Activated naive CD4-positive, alpha-beta T cell treated with anti-CD3 and anti-CD28 coated beads, Interleukin-2, amount 50 U/mL, for 24 hours (primary cell): ENCODE data around the gene BRICD5.
"Not testable (repeated sequence)": the region's sequence is repeated elsewhere in the genome, so short reads cannot be mapped to it uniquely, and the experiment has no call there.

ENCODE experiments used
- H3K27ac Mint-ChIP-seq: one replicate; pipeline ENCODE4 v1.8.0; 2021; ENCODE audit warnings: mild to moderate bottlenecking, mixed read lengths
- H3K27me3 Mint-ChIP-seq: one replicate; pipeline ENCODE4 v1.8.0; 2021; ENCODE audit warnings: mixed read lengths
- H3K36me3 Mint-ChIP-seq: one replicate; pipeline ENCODE4 v1.8.0; 2021; ENCODE audit warnings: mixed read lengths
- H3K4me1 Mint-ChIP-seq: one replicate; pipeline ENCODE4 v1.8.0; 2021; ENCODE audit warnings: mixed read lengths
- H3K4me3 Mint-ChIP-seq: one replicate; pipeline ENCODE4 v1.8.0; 2021; ENCODE audit warnings: mild to moderate bottlenecking, mixed read lengths
- H3K9me3 Mint-ChIP-seq: one replicate; pipeline ENCODE4 v1.8.0; 2021; ENCODE audit warnings: mixed read lengths

The BRICD5 gene

DNA sequence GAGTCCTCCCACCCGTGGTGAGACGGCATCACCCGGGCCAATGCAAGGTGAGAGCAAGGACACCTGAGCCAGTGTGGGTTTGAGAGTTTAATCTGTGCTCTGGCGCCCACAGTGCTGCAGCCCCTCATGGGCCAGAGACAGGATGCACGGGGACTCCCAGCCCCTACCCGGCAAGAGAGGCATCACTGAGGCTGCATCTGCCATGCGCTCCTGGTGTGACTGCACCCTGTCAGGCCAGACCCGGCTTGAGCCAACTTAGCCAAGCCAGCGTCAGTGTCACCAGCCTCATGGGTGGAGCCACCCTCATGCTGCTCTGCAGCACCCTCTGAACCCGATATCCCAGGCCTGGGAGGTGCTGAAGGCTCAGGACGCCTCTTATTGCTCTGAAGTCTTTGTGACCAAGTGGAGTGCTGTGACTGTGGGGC lies 1.3 kb upstream of the BRICD5 start:
- H3K9me3 Mint-ChIP-seq: no peaks in the 10 kb centered on the region
- peaks cover 7% of the 10 kb centered on the region for H3K36me3 Mint-ChIP-seq
- no peaks in the 10 kb centered on the region for H3K27me3 Mint-ChIP-seq
- peak overlapping the region; percentile 62 for H3K27ac Mint-ChIP-seq
- peaks cover 24% of the 10 kb centered on the region for H3K4me1 Mint-ChIP-seq
- H3K4me3 Mint-ChIP-seq: peak overlapping the region; percentile 36

DNA sequence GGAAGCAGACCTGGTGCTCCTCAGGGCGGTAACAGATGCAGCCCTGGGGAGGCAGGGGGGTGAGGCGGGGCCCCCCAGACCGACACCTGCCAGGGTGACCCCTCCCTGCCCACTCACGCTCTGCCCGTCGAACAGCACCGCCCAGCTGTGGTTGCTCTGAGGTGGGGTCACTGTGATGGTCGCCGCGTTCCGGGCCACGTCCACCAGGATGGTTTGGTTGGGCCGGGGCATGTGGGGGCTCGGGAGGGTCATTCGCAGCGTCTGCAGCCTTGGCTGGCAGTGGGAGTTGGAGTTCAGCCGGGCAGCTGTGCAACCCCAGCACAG lies 692 bp downstream of the BRICD5 start:
- Mint-ChIP-seq H3K4me3 (no peak overlapping the region), H3K9me3 (no peaks in the 10 kb centered on the region), H3K4me1 (peaks cover 30% of the 10 kb centered on the region), H3K27me3 (no peaks in the 10 kb centered on the region), H3K27ac (no peak overlapping the region), H3K36me3 (peaks cover 8% of the 10 kb centered on the region)

DNA sequence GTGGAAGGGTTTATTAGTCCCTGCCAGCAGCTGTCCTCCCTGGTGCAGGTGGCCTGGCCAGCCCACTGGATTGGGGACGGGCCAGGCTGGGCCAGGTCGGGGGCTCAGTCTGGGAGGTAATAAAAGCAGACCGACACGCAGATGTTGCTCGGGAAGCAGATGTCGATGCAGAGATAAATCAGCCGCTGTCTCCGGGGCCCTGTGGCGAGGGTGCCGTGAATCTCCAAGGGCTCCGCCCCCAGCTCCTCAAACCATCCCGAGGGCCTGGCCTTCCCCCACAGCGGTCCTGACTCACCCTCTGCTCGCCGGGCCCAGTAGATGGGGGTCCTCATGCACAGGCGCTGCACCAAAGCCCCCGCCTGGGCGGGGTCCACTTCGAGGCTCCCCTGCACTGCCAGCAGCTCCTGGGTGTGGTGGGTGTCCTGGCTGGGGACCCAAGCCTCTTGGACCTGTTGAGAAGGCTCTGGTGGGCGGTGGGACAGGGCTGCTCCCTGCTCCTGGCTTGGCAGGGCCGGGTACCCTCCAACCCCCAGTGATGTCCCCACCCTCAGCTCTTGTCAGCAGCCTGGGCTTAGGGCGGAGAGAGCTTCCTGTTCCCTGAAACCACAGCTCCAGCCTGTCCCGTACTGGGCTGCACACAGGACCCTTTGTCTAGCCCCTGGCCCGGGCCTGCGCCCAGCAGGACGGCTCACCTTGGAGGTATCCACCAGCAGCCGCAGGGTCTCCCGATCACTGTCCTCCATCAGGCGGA lies 1.2 kb downstream of the BRICD5 start:
- Mint-ChIP-seq H3K4me3 (no peak overlapping the region), H3K27ac (no peak overlapping the region), H3K4me1 (peaks cover 33% of the 10 kb centered on the region), H3K9me3 (no peaks in the 10 kb centered on the region), H3K27me3 (no peaks in the 10 kb centered on the region), H3K36me3 (peaks cover 8% of the 10 kb centered on the region)

DNA sequence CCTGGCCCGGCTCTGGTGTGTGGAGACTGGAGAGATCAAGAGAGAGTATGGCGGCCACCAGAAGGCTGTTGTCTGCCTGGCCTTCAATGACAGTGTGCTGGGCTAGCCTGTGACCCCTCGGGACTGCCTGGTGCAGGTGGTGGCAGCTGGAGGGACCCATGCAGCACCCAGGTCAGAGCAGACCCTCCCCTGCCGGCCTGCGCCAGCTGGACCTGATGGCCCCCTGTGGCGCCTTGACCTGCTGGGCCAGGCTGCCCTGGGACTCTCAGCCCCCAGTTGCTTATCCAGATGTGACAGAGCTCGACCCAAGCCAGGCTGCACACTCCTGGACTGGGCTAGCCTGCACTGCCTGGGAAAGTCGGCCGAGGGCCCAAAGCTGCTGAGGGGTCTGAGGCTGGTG lies 1.9 kb downstream of the BRICD5 start:
- Mint-ChIP-seq H3K27me3 (no peaks in the 10 kb centered on the region), H3K4me1 (peaks cover 36% of the 10 kb centered on the region), H3K9me3 (no peaks in the 10 kb centered on the region), H3K4me3 (no peak overlapping the region), H3K36me3 (peaks cover 8% of the 10 kb centered on the region), H3K27ac (no peak overlapping the region)

DNA sequence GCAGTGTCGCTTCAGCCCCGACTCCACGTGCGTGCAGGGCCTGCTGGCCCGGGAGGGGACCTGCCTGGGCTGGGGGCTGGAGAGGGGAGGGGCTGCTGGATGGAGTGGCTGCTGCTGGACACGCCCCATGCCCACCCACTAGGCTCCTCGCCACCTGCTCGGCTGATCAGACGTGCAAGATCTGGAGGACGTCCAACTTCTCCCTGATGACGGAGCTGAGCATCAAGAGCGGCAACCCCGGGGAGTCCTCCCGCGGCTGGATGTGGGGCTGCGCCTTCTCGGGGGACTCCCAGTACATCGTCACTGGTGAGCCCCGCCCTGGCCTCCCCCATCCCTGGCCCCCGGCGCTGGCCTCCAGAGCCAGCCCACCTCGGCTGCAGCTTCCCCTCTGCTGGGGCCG lies 2.4 kb downstream of the BRICD5 start:
- peaks cover 6% of the 10 kb centered on the region for H3K36me3 Mint-ChIP-seq
- no peak overlapping the region for H3K27ac Mint-ChIP-seq
- H3K4me1 Mint-ChIP-seq: peaks cover 33% of the 10 kb centered on the region
- no peaks in the 10 kb centered on the region for H3K27me3 Mint-ChIP-seq
- H3K9me3 Mint-ChIP-seq: no peaks in the 10 kb centered on the region
- no peak overlapping the region for H3K4me3 Mint-ChIP-seq

DNA sequence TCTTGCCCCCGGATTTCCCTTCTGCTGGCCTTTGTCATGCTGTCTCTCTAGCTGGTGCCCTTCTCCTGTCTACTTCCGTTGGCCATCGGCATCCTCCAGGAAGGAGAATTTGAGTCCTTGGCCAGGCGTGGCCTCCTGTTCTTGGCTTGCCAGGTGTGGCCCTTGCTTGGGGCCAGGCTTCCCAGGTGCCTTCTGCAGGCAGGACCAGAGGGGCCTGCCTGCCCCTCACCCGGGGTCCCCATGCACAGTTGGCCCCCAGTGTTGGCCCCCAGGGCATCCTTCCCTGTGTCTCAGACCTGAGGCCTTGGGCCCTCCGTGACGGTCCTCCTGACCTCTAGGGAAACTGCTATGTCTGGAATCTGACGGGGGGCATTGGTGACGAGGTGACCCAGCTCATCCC lies 2.8 kb downstream of the BRICD5 start:
- Mint-ChIP-seq H3K27ac (no peak overlapping the region), H3K9me3 (no peaks in the 10 kb centered on the region), H3K36me3 (peaks cover 6% of the 10 kb centered on the region), H3K4me3 (peak overlapping the region; percentile 57), H3K4me1 (peaks cover 29% of the 10 kb centered on the region), H3K27me3 (no peaks in the 10 kb centered on the region)

DNA sequence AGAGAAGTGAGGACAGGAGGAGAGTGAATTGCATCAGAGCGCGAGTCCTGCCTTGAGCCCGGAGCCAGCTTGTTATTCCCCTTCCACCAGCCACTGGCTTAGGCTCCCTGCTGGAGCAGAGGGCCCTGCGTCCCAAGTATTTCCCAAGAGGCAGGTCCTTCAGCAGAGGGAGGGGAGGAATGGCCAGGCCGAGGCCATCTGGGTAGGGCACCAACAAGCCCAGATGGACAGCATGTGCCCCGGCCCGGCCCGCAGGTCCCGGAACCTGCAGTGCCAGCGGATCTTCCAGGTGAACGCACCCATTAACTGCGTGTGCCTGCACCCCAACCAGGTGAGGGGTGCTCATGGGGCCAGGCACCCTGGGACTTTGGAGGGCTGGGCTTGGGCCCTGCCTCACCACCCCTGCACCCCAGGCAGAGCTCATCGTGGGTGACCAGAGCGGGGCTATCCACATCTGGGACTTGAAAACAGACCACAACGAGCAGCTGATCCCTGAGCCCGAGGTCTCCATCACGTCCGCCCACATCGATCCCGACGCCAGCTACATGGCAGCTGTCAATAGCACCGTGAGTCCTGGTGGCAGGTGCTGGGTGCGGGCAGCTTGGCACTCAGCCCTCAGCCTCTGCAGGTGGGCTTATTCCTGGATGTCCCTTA lies 3.8 kb downstream of the BRICD5 start:
- H3K36me3 Mint-ChIP-seq: peaks cover 6% of the 10 kb centered on the region
- H3K27me3 Mint-ChIP-seq: no peaks in the 10 kb centered on the region
- H3K27ac Mint-ChIP-seq: no peak overlapping the region
- no peaks in the 10 kb centered on the region for H3K9me3 Mint-ChIP-seq
- peak overlapping the region; percentile 90 for H3K4me3 Mint-ChIP-seq
- peaks cover 22% of the 10 kb centered on the region for H3K4me1 Mint-ChIP-seq

DNA sequence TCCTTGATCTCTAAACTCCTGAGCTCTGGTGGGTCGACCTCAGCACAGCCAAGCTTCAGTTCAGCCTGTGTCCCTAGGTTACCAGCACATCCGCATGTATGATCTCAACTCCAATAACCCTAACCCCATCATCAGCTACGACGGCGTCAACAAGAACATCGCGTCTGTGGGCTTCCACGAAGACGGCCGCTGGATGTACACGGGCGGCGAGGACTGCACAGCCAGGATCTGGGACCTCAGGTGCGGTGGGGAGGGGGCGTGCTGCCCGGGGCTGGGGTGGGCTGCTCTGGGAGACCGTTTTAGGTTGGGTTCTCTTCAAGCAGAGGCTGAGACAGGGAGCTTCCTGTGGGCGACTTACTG lies 4.3 kb downstream of the BRICD5 start:
- peaks cover 20% of the 10 kb centered on the region for H3K4me1 Mint-ChIP-seq
- peaks cover 6% of the 10 kb centered on the region for H3K36me3 Mint-ChIP-seq
- H3K9me3 Mint-ChIP-seq: no peaks in the 10 kb centered on the region
- peak overlapping the region; percentile 90 for H3K4me3 Mint-ChIP-seq
- H3K27ac Mint-ChIP-seq: peak overlapping the region; percentile 38
- no peaks in the 10 kb centered on the region for H3K27me3 Mint-ChIP-seq

DNA sequence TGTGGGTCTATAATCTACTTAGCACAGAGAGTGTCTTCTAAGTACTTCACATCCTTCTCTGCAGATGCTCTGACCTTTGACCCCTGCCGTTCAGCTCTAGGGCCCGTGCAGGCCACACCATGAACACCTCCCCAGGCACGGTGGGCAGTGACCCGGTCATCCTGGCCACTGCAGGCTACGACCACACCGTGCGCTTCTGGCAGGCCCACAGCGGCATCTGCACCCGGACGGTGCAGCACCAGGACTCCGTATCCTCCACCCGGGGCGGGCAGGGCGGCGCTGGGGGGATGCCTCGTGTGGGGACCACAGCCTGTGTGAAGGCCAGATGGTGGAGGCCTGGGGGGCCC lies 4.7 kb downstream of the BRICD5 start:
- H3K4me3 Mint-ChIP-seq: peak overlapping the region; percentile 90
- H3K36me3 Mint-ChIP-seq: peaks cover 6% of the 10 kb centered on the region
- H3K9me3 Mint-ChIP-seq: no peaks in the 10 kb centered on the region
- peaks cover 20% of the 10 kb centered on the region for H3K4me1 Mint-ChIP-seq
- peak overlapping the region; percentile 92 for H3K27ac Mint-ChIP-seq
- no peaks in the 10 kb centered on the region for H3K27me3 Mint-ChIP-seq

DNA sequence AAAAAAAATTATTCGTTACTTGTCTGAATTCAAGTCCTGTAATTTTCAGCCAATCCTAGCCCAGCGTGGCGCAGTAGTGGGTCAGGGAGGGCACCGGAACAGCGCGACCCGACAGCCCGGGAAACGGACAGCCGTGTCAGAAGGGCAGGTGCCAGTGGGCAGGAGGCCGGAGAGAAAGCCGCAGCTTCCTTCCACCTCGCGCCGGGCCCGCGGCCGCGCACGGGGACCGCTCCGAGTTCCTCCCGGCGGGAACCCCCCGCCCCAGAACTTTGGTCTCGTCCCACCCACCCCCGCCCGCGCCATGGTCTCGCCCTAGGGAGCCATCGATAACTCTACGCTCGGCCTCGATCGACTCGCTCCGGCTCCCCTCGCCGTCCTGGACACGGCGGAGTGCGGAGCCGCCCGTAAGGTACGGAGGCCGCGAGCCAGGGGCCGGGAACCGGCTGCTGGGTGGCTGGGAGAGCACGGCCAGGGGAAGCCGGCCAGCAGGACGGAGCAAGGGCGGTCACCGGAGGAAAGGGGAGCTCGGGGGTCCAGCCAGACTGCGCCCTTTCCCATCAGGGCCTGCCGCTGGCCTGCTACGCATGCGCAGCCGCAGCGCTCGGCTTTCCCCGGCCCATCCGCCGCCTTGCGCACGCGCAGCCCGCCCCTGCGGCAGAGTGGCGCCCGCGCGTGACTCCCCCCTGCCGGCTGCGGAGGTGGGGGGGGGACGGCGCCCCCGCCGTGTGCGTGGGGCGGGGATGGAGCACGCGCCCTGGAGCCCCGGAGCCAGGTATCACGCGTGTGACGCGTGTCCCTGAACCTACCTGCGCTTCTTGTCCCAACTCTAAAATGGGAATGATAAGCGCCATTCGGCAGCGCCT lies 5.3 kb downstream of the BRICD5 start, which contains the start of gene MLST8:
Gene MLST8, plus strand, starts transcription at position 351 of the 863 bp plus-strand sequence. CDS start 632 bp downstream, outside the sequence.
- H3K27me3 Mint-ChIP-seq: no peaks in the 10 kb centered on the region
- peak within 1 kb of the TSS; percentile 92 for H3K27ac Mint-ChIP-seq
- no peaks in the 10 kb centered on the region for H3K9me3 Mint-ChIP-seq
- peaks cover 20% of the 10 kb centered on the region for H3K4me1 Mint-ChIP-seq
- peaks cover 6% of the 10 kb centered on the region for H3K36me3 Mint-ChIP-seq
- peak within 1 kb of the TSS; percentile 90 for H3K4me3 Mint-ChIP-seq

DNA sequence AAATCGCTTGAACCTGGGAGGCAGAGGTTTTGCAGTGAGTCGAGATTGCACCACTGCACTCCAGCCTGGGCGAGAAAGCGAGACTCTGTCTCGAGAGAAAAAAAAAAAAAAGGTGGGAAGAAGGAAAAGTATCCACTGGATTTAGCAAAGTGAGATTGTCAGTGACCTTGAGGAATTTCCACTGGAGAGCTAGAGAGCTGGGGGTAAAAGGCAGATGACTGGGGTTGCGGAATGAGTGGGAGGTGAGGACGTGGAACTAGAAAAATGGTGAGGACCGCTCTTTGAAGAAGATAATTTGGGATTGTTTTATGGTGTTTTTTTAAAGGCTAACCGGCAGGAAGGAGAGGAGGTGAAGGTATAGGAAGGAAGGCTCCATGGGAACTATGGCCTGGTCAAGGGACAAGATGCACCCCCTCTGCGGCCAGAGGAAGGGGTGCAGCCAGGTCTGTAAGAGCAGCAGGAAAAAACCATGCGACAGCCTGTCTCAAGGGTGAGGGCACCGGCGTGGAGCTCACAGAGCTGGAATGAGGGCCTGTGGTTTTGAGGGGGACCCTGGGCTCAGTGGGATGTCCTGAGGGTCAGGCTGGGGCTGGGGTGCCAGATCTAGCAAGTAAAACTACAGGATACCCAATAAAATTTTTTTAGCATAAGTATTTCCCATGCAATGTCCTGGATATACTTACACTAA lies 6.1 kb downstream of the BRICD5 start:
- Mint-ChIP-seq H3K4me1 (peaks cover 20% of the 10 kb centered on the region), H3K36me3 (peaks cover 6% of the 10 kb centered on the region), H3K9me3 (no peaks in the 10 kb centered on the region), H3K4me3 (peak overlapping the region; percentile 83), H3K27me3 (no peaks in the 10 kb centered on the region), H3K27ac (peak overlapping the region; percentile 82)

DNA sequence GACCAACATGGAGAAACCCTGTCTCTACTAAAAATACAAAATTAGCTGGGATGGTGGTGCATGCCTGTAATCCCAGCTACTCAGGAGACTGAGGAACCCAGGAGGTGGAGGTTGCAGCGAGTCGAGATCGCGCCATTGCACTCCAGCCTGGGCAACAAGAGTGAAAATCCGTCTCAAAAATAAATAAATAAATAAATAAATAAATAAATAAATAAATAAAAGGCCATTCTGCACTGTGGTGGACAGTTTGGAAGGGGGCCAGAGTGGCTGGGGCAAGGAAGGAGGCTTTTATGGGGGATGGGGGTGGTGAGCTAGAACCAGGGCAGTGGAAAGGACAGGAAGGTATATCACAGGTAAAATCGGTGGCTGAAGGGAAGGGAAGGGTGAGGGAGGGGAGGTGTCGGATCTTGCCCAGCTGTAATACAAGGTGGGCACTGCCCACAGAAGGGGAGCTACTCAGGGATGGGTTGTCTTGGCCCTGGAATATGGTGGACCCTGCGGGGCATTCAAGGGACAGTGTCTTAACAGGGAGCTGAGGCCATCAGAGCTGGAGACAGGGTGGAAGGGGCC lies 7.5 kb downstream of the BRICD5 start:
- H3K9me3 Mint-ChIP-seq, H3K27me3 Mint-ChIP-seq, H3K36me3 Mint-ChIP-seq: not testable (repeated sequence)
- peak overlapping the region; percentile 74 for H3K27ac Mint-ChIP-seq
- peaks cover 20% of the 10 kb centered on the region for H3K4me1 Mint-ChIP-seq
- H3K4me3 Mint-ChIP-seq: peak overlapping the region; percentile 66

DNA sequence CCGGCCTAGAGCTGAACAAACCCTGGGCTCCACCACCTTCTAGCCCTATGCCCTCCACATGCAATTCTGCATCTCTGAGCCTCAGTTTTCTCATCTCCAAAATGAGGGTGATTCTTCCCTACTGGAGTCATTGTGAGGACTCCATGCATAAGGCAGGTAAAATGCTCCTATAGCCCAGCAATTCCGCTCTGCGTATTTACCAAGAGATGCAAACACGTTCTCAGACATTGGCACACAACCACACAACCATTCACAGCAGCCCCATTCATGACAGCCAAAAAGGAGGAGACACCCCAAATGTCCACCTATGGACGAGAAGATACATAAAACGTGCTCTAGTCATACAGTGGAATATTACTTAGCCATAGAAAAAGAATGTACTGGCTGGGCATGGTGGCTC lies 10.3 kb downstream of the BRICD5 start:
- Mint-ChIP-seq H3K4me1 (peaks cover 6% of the 10 kb centered on the region), H3K27ac (no peak overlapping the region), H3K36me3 (no peaks in the 10 kb centered on the region), H3K4me3 (no peak overlapping the region), H3K27me3 (peaks cover 5% of the 10 kb centered on the region), H3K9me3 (no peaks in the 10 kb centered on the region)

DNA sequence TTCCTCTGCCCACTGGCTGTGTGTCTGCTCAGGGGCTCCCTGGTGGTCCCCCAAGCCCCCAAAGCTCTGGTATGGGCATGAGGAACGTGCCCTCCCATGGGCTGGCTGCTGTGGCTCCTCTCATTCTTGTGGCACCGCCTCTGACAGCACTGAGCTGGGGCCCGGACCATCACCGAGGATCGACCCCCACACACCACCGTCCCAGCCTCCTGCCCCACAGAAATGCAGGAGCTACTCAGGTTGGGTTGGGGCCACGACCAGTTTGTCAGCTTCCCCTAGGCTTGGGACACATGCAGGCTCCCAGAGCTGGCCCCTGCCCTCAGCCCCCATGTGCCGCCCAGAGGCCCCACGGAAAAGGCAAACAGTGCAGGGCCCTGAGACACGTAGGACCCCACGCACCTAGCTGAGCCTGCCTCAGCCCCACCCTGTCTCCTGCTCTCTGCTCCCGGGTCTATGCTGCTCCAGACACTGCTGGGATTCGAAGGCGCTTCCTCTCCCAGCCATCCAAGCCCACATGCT lies 11.0 kb downstream of the BRICD5 start:
- Mint-ChIP-seq H3K27ac (no peak overlapping the region), H3K4me1 (peaks cover 10% of the 10 kb centered on the region), H3K9me3 (no peaks in the 10 kb centered on the region), H3K27me3 (peaks cover 9% of the 10 kb centered on the region), H3K36me3 (no peaks in the 10 kb centered on the region), H3K4me3 (no peak overlapping the region)

DNA sequence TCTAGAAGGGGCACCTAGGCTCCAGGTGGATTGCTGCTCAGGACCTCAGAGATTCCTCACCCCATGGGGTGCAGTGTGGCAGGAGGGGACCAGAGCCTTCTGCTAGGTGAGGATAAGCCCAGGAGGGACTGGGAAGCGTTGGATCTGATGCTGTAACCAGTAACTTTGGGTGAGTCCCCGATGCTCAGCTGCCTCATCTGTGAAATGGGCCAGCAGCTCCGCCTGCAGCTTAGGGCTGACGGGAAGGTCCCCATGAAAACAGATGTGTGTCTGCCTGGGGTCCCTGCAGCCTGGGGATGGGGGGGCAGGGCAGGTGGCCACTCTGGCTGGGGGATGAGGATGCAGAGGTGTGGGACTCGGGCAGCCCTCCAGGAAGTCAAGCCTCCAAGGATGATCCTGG lies 11.6 kb downstream of the BRICD5 start:
- Mint-ChIP-seq H3K27ac (no peak overlapping the region), H3K27me3 (peaks cover 9% of the 10 kb centered on the region), H3K9me3 (no peaks in the 10 kb centered on the region), H3K4me3 (no peak overlapping the region), H3K36me3 (no peaks in the 10 kb centered on the region), H3K4me1 (peaks cover 4% of the 10 kb centered on the region)
